HG03108 (cell line): ENCODE measurements around the gene VPS41.
"Not testable (repeated sequence)": the region's sequence is repeated elsewhere in the genome, so short reads cannot be mapped to it uniquely, and the experiment has no call there.

Experiments used
- ATAC-seq: cut with Tn5 transposase; IDR thresholded peaks from one replicate; pipeline ENCODE4 v1.9.1; 2021; ENCODE audit warnings: moderate library complexity; ENCODE audit not compliant: unreplicated experiment

VPS41 gene

DNA sequence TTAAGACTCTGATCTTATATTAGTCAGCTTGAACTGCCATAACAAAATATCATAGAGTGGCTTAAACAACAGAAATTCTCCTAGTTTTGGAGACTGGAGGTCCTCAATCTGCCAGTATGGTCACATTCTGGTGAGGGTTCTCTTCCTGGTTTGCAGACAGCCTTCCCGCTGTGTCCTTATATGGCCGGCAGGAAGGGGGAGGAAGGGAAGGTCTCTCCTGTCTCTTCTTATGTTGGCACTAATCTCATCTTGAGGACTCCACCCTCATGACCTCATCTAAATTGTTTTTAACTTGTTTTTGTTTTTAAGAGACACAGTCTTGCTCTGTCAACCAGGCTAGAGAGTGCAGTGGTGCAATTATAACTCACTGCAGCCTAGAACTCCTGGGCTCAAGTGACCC, 53.1 kb downstream of the VPS41 start:
- ATAC-seq: no peak

DNA sequence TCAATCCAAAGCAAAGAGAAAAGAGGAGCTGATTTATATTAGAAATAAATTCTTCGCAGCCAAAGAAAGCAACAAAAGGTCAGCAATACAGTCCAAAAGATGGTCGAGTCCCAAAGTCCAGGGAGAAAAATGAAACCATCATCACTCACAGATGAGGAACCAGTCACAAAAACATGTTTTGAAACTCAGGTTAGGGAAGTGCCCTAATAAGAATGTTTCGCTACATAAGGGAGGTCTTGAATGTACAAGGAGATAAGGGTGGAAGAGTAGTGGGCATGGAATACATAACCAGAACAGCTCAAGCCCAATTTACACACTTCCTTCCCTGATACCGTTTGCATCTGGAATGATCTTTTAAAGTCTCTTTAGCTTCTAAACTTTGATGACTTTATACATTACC, 53.6 kb downstream of the VPS41 start:
- no peak for ATAC-seq

DNA sequence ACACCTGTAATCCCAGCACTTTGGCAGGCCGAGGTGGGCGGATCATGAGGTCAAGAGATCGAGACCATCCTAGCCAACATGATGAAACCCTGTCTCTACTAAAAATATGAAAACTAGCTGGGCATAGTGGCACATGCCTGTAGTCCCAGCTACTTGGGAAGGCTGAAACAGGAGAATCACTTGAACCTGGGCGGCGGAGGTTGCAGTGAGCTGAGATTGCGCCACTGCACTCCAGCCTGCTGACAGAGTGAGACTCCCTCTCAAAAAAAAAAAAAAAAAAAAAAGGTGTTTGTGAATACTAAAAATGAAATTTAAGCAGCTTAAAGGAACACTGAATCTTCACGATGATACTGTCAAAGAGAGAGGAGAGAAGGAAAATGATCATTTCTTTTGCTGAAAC, 54.0 kb downstream of the VPS41 start:
- not testable (repeated sequence) for ATAC-seq

DNA sequence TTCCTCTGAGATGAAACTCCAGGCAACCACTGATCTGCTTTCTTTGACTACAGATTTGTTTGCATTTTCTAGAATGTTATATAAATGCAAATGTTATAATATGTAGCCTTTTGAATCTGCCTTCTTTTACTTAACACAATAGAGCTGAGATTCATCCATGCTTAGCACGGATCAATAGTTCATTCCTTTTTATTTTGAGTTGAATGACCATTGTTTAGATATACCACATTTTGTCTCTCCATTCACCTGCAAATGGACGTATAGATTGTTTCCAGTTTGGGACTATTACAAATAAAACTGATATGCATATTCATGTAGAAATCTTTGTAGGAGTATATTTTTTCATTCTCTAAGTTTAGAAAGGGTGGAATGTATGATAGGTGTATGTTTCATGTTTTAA, 57.7 kb downstream of the VPS41 start:
- no peak for ATAC-seq

DNA sequence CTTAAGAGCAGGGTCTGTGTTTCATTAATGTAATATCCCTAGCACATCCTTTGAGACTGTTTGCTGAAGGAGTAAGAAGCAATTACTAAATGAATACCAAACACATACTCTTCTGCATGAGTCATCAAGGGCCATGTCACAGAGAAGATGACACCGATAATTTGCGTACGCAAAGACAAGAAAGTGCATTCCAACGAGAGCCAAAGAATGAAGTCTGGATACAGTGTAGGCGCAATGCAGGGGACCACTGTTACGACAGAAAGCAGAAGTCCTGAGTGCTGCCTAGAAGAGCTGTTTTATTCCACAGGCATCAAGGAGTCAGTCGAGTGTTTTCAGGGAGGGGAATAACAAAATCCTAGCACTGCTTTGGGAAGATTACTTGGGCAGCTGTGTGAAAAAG, 62.7 kb downstream of the VPS41 start:
- ATAC-seq: no peak

DNA sequence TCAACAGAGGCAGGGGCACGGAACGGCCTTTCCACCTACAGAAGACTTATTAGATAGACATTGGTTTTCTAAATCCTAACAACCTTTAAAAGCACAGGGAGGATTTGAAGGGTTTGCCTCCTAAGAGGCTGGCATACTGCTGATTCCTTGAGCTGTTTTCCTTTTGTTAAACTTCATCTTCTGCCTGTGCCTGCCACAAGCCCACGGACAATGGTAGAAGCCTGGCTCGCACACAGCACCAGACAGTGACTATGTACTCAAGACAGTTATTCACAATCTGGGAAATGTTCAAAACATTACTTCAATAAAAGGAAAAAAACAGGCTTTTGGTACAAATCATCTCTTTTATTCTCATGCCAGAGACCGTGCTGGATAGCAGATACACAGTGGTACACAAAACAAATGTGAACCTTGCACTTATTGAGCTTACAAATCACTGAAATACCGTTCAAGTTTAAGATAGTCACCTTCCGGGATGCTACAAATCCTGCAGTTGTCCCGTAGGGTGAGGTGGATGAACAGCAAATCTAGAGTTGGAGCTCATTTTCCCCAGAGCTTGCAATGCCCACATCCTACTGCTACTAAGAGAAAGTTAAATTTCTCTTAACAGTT, 63.9 kb downstream of the VPS41 start:
- ATAC-seq: no peak

DNA sequence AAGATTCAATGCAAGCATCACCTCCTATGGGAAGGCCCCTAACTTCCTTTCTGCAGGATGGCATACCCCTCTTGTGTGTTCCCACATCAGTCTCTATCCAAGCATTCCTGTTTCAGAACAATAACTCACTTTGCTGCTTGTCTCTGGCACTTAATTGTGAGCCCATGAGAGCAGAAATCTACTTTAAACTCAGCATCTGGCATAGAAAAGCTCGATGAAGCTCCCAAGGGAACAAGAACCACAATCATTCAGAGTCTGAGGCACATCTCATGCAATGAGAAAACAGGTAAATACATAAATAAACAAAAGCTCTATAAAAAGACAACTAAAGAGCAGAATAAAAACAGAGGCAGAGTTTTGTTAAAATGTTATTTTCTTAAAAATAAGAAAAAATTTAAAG, 66.2 kb downstream of the VPS41 start:
- ATAC-seq: no peak

DNA sequence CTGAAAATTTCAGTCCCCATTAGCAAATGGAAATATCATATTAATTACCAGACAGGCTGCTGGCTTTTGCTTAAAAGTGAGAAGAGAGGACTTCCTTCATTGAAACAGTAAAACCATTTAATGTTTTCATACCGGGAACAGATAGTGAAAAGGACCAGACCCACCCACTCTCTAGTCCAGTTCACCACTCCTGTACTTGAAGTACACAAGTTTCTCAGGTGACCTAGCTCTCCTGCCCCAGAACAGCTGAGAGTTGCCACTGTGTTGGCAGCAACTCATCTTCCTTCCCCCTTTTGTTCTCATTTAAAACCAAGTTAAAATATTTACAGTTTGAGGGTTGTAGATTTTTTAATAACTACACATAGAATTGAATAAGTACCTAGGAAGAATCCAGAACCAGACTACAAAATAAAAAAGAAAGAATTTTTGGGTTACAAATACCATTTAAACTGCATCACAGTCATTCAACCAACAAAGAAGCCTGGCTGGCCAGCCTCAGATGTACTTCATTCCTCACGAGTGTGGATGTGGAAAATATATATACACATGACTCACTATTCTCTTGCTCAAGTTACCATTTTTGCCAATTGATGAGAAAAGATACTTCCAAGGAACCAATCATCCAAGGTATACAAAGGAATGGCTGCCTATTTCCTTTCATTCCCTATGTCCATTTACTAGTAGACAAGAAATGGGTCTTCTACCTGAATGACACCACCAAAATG, 68.1 kb downstream of the VPS41 start:
- no peak for ATAC-seq

DNA sequence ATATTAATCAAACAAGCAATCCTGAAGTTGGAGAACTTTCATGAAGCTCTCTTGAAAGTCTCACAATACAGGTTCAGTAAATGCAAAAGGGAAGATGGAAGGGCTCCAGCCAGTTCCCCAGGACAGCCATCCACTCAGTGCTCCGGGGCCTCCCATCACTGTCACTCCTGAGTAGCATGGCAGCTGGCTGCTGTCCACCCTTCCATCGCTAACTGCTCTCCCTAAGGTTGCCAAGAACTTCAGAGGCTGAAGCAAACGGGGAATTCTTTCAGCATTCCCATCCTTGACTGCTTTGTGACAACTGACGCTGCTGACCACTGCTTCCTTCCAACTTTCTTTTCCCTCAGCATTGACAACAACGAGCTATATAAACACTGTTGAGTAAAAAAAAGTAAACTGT, 69.1 kb downstream of the VPS41 start:
- no peak for ATAC-seq

DNA sequence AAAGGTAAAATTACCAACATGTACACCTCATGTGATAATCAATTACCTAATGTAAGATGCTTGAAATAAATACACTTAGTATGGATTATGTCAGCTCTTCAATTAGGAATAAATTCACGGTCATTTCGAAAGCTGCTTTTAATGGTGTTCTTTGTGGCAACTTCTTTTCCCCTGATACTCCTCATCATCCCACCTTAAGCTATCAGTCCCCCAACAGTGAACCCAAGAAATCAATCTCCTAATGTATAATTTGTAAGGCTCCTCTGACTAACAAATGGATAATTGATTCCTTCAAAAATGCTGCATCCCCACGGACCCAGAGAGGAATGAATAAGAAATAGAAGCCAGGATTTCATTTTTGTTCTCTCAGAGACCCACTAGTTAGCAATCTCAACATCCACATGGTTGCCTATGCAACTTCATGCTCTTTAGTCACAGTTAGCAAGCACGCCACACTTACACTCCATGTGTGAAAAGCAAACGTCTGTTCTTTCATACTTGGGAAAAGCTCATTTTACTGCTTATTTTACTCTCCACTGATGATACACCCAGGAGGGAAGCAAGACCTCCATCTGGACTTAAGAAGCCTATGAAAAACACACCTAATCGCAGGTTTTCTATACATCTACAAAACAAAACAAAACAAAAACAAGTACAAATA, 70.1 kb downstream of the VPS41 start:
- ATAC-seq: no peak

DNA sequence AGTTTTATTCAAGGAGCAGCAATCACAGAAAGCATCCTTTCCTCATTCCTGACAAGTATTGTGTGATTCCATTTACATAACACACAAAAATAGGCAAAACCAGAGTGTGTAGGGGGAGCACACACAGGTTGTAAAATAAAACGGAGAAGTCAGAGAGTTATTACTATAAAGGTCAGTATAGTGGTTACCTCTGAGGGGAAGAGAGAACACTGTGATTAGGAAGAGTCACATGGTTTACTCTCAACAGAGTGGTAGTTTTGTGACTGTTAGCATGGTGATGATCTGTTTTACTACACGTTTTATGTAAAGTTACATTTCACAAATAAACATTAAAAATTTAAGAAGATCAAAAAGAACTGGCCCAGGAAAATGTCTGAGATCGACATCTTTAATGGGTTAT, 74.6 kb downstream of the VPS41 start:
- ATAC-seq: no peak

DNA sequence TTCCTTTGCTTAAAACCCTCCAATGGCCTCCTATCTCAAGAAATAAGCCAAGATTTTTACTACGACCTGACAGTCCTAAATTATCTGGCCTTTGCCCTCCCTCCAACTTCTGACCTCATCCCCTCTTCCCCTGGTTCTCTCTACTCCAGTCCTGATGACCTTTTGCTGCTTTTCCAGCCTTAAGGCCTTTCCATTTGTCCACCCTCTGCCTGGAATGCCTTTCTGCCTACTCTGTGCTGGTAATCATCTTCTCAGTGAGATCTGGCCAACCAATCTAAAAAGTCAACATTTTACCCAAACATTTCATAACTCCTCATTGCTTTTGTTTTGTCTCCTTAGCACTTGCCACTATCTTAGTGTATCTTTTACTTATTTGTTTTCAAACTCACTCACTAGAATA, 75.7 kb downstream of the VPS41 start:
- no peak for ATAC-seq

DNA sequence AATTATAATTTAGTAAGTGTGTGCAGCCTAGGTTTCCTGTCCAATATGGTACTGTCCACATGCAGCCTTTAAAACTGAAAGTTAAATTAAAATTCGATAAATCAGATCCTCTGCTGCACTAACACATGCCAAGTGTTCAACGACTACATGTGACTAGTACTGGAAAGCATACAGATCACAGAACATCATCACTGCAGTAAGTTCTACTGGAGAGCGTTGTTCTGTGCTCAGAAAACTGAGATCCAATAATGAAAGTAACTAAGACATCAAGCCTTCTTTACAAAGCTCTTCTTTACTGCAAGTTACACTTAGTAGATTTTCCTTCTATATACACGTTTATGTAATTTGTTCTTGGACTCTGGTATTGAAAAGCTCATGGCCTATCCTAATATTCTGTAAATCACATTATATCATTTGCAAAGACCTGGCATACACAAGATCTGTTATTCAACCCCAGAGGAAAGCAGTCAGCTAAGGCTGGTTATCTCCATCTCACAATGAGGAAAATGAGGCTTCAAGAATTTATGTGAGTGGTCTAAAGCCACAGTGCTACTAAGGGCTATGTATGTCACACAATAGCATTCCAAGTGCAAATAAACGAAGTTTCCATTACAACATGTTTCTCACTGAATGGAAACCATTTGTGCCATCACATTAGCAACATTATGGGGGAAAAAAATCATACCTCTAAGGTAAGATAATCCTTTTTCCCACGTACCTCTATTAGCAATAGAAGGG, 77.6 kb downstream of the VPS41 start:
- ATAC-seq: no peak

DNA sequence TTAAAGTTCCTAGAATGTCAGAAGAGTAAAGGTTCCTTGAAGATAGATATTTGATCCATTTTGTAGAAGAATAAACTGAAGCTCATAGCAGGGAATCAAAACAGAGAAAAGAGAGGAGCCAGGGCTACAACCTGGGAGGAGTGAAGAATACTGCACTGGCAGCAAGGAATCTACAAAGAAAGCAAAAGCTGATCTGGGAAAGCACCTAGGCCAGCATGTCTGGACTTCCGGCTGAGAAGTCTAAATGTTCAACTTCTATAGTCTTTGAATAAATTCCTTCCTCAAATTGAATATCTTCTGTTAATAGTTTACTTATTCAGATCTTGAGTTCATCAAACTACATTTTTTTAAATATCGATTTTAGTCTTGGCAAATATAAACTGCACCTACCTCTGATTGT, 78.2 kb downstream of the VPS41 start:
- ATAC-seq: no peak

DNA sequence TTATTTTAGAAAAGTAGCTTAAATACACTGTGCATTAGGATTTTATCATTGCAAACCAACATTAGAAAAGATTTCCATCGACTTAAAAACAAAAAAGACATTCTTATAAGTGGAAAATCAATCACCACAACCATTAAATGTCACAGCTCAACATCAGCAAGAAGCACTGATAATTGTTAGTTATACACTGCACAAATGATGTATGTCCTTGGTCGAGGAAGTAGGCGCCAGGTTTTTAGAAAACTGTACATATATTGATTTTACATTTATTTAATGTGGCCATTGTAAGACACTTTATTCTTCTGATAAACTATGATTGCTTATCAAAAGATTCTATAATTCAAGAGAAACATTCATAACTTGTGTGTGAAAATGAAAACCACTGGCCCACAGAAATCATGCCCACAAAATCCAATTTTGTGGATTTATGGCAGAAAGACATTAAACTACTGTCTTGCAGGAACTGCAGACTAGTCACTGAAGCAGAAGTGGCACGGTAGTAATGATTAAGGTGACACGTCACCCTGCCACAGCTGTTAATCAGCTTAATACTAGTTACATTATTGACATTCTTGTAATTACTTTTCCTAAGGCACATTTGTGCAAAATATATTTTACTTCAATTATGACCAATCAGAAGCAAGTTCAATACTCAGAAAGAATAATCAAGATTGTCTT, 79.4 kb downstream of the VPS41 start:
- no peak for ATAC-seq

DNA sequence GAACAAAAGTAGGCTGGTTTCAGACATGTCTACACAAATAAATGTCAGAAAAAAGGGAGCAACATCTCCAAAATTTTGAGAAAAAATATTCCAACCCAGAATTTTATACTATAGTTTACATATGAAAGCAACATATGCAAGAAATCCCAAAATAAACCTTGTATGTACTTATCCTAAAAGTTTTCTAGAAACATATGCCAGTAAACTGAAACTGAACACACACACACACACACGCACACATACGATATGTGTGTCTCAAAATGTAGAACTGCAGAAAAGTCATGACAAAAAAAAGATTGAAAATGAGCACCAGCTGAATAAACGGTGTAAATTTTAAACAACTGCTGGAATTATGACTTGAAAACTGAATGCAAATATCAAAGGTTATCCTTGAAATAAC, 81.0 kb downstream of the VPS41 start:
- no peak for ATAC-seq

DNA sequence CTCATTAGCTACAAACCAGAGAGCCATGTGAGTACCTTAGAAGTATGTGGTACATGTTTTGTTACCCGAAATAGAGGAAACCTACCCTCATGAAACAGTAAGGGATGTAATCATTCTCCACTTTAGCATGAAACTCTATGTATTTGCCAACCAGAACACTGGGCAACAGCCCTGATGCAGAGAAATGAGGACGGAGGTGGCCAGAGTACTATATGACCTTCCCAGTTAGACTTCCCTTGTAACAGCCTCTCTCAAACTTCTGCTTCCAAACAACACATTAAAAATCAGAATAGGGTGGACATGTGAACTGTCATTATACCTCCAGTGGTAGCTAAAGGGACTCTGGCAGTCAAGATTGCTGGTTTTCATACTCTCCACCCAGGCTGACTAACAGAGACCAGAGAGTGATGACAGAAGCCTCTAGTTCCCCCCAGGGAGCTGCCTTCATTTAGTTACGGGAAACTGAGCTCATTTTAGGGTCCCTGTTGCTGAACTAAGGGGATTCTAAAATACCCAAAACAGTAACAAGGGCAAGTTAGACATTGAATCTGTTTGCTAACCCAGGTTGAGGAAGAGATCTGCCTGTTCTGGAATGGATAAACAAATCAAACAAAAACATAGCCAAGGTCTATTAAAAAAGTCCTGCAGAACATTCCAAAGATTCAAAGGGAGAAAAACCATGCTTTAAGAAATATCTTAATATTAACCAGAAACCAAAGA, 83.1 kb downstream of the VPS41 start:
- ATAC-seq: no peak

DNA sequence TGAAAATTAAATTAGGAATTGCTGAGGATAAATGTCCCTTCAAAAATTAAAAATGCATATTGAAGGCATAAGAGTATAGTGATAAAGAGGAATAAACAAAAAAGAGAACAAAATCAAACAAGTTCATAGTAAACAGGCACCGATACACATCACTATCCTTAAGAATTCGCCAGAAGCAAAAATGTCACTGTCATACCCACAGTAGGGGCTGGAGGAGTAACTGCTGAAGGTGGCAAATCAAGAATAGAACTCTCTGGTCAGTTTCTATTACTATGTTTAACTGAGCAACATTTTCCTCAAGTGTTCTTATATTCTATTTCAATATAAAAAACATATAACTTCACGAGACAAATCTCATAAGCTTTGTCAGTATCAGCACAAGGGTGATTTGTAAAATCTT, 84.0 kb downstream of the VPS41 start:
- ATAC-seq: no peak

DNA sequence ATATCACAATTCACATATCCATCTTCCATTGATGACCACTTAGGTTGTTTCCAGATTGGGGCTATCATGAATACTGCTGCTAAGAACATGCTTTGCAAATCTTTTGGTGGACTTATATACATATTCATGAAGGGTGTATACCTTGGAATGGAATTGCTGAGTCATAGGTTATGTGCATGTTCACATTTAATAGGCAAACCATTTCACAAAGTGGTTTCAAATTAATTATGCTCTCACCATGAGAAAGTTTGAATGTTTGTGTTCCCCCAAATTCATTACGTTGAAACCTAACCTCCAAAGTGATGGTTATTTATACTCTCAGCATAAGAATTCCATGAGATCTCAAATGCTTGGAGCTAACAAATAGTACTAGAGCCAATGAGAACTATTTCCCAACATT, 86.4 kb downstream of the VPS41 start:
- ATAC-seq: no peak

DNA sequence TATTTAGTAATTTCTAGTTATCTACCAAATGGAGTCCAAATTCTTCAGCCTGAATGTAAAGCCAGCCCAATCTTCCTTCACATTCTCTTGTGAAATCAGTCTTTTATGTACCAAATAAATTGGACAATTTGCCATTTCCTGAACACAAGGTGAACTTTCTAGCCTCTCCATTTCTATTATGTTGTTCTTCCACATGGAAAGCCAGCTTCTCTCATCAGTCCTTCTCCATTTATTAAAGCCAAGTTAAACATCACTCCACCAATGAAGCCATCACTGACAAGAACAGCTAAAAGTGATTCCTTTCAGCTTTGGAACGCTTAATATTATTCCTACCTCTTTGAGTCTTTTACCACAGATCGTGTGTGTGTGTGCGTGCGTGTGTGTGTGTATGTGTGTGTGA, 88.4 kb downstream of the VPS41 start:
- ATAC-seq: no peak

DNA sequence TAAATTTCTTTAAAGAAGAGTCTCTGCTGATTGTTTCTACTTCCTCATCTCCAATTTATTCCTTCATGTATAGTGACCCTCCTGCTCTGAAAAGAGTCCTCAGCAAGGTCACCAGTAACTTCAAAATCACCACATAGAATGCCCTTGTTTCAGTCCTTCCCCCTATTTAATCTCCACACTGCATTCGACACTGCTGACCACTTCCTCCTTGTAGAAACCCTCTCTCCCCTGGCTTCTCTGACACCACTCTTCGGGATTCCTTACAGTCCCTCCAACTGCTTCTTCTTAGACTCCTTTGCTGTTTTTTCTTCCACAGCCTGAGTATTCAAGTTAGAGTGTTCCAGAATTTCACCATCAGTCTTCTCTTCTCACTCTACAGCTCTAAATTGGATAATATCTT, 89.5 kb downstream of the VPS41 start:
- ATAC-seq: no peak
